ENCODE data around the gene MIER1.

MIER1 gene

DNA sequence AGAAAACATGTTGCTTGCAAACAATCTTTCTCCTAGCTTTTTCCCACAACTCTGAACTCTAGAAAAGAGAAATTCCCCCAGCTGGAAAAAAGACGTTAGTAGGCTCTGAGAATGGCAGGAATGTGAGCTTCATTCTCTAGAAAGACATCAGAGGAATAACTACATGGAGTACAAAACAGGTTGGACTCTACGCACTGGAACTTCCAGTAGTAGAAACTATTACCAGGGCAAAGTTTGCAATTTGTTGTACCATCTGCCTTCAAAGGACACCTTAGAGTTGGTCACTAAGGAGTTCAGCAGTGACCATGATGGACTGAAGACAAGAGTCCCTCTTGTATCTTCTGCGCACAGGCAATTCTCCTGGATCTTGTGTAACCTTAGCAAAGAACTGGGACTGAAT, 68.3 kb downstream of the MIER1 start:
- H3K4me1 ChIP-seq (ENCODE audit: control insufficient read depth, insufficient read depth, low read depth, low read length), result no peaks in the 10 kb centered on the region
- no peak overlapping the region for H2AK5ac ChIP-seq (ENCODE audit: low read length, severe bottlenecking)
- H2BK5ac ChIP-seq (ENCODE audit: low read depth, low read length, poor library complexity, severe bottlenecking), result no peak overlapping the region
- no peak overlapping the region for H4K91ac ChIP-seq (ENCODE audit: low read length)
- H3K27ac ChIP-seq (ENCODE audit: low read length, poor library complexity, severe bottlenecking), result no peak overlapping the region
- H2AFZ ChIP-seq (ENCODE audit: low read depth, low read length), result no peak overlapping the region
- H3K4me3 ChIP-seq (ENCODE audit: insufficient read depth in 1 of 2, low read depth in 1 of 2, low read length in 2 of 2), result no peak overlapping the region
- no peak overlapping the region for H3K14ac ChIP-seq (ENCODE audit: low read length in 2 of 2)
- H3K23ac ChIP-seq (ENCODE audit: low read length in 2 of 2), result no peak overlapping the region
- no peaks in the 10 kb centered on the region for H3K27me3 ChIP-seq (ENCODE audit: control insufficient read depth in 1 of 2, insufficient read depth in 1 of 2, low read length in 2 of 2)
- peaks cover 4% of the 10 kb centered on the region for H3K79me1 ChIP-seq (replicated peaks; ENCODE audit: low read length, poor library complexity, severe bottlenecking)
- H2BK12ac ChIP-seq (ENCODE audit: low read length in 2 of 2), result no peak overlapping the region
- DNase-seq, result no peak
- WGBS, result 94% methylated on average over 3 of the region's 3 CpGs
- H3K9me3 ChIP-seq (ENCODE audit: control insufficient read depth, low read length), result no peaks in the 10 kb centered on the region
- peaks cover 11 to 45% of the 10 kb centered on the region in 2 experiments for H3K36me3 ChIP-seq (ENCODE audit: control insufficient read depth in 1 of 2, insufficient read depth in 2 of 2, low read depth in 1 of 2, low read length in 2 of 2)
- H3K4ac ChIP-seq (ENCODE audit: low read depth in 1 of 2, low read length in 2 of 2), result no peak overlapping the region
- no peak overlapping the region for H3K4me2 ChIP-seq (ENCODE audit: low read length, poor library complexity, severe bottlenecking)
- no peak overlapping the region for H2BK15ac ChIP-seq (ENCODE audit: low read depth, poor library complexity, severe bottlenecking)
- no peak overlapping the region for H3K18ac ChIP-seq (ENCODE audit: low read depth in 1 of 2, low read length in 2 of 2)
- H2BK120ac ChIP-seq (ENCODE audit: low read depth, low read length), result no peak overlapping the region
- H4K8ac ChIP-seq (ENCODE audit: low read length), result no peak overlapping the region
- H3K9ac ChIP-seq (ENCODE audit: low read length), result no peak overlapping the region

DNA sequence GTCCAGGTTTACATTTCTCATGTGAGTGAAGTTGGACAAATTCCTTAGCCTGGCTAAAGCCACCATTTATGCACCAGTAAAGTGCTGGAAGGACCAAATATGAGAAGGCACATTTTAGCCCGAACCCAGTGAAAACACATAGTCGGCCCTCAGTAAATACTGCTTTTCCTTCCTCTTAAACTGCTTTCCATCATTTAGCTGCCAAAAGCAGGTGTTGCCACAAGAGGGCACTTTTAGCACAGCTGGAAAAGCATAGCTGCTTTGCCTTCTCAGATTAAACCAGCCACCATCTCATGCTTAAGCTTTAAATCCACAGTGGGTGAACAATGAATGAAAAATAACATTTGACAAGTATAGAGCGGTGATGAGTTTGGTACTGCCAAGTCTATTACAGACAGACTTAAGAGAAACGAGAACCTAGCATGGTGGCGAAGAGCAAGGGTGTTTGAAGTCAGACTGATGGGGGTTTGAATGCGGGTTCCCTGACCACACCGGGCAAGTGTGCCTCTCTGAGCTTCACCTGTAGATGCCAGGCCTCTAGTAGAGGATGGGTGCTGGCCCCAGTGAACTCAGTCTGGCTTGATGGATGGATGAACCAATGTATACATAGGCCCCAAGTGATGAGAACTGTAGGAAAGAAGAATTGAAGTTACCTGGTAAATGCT, 71.4 kb downstream of the MIER1 start:
- peaks cover 7 to 18% of the 10 kb centered on the region in 2 experiments for H3K36me3 ChIP-seq (ENCODE audit: control insufficient read depth in 1 of 2, insufficient read depth in 2 of 2, low read depth in 1 of 2, low read length in 2 of 2)
- no peak overlapping the region for H3K14ac ChIP-seq (ENCODE audit: low read length in 2 of 2)
- H2AFZ ChIP-seq (ENCODE audit: low read depth, low read length), result no peak overlapping the region
- H3K4me2 ChIP-seq (ENCODE audit: low read length, poor library complexity, severe bottlenecking), result no peak overlapping the region
- no peak overlapping the region for H3K27ac ChIP-seq (ENCODE audit: low read length, poor library complexity, severe bottlenecking)
- H3K9ac ChIP-seq (ENCODE audit: low read length), result no peak overlapping the region
- peak overlapping the region in 1 of 2 experiments; percentile 43 for H3K18ac ChIP-seq (ENCODE audit: low read depth in 1 of 2, low read length in 2 of 2)
- H3K4me1 ChIP-seq (ENCODE audit: control insufficient read depth, insufficient read depth, low read depth, low read length), result no peaks in the 10 kb centered on the region
- H2BK120ac ChIP-seq (ENCODE audit: low read depth, low read length), result no peak overlapping the region
- H3K23ac ChIP-seq (ENCODE audit: low read length in 2 of 2), result no peak overlapping the region
- no peak overlapping the region for H2BK15ac ChIP-seq (ENCODE audit: low read depth, poor library complexity, severe bottlenecking)
- peak overlapping the region in 1 of 2 experiments; percentile 19 for H3K4ac ChIP-seq (ENCODE audit: low read depth in 1 of 2, low read length in 2 of 2)
- H3K79me1 ChIP-seq (replicated peaks; ENCODE audit: low read length, poor library complexity, severe bottlenecking), result peaks cover 2% of the 10 kb centered on the region
- H4K8ac ChIP-seq (ENCODE audit: low read length), result no peak overlapping the region
- 89% methylated on average over 7 of the region's 7 CpGs for WGBS
- no peaks in the 10 kb centered on the region for H3K27me3 ChIP-seq (ENCODE audit: control insufficient read depth in 1 of 2, insufficient read depth in 1 of 2, low read length in 2 of 2)
- H2AK5ac ChIP-seq (ENCODE audit: low read length, severe bottlenecking), result no peak overlapping the region
- H2BK5ac ChIP-seq (ENCODE audit: low read depth, low read length, poor library complexity, severe bottlenecking), result no peak overlapping the region
- no peak overlapping the region for H2BK12ac ChIP-seq (ENCODE audit: low read length in 2 of 2)
- H3K9me3 ChIP-seq (ENCODE audit: control insufficient read depth, low read length), result no peaks in the 10 kb centered on the region
- DNase-seq, result peak; percentile 72
- no peak overlapping the region for H4K91ac ChIP-seq (ENCODE audit: low read length)
- no peak overlapping the region for H3K4me3 ChIP-seq (ENCODE audit: insufficient read depth in 1 of 2, low read depth in 1 of 2, low read length in 2 of 2)

DNA sequence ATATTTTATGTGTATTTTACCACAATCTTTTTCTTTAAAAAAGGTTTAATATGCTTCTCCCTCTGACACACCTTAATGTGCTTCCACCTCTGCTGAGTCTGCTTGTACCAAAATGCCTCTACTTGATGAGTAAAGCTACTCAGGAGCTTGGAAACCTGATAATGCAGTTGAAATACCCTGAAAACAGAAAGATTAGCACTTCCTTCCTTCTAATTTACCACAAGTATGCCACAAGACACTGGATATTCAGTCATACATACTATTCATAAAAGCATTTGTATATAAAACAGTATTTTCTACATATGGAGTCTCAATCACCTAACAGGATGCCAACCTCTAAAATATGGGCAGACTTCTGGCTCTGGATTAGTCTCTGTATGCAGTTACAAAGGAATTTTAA, 74.2 kb downstream of the MIER1 start:
- H3K9me3 ChIP-seq (ENCODE audit: control insufficient read depth, low read length), result no peaks in the 10 kb centered on the region
- peaks cover 7% of the 10 kb centered on the region for H3K79me1 ChIP-seq (replicated peaks; ENCODE audit: low read length, poor library complexity, severe bottlenecking)
- H2BK120ac ChIP-seq (ENCODE audit: low read depth, low read length), result no peak overlapping the region
- H3K18ac ChIP-seq (ENCODE audit: low read depth in 1 of 2, low read length in 2 of 2), result no peak overlapping the region
- H3K4me1 ChIP-seq (ENCODE audit: control insufficient read depth, insufficient read depth, low read depth, low read length), result peaks cover 1% of the 10 kb centered on the region
- no peak overlapping the region for H4K91ac ChIP-seq (ENCODE audit: low read length)
- no peak overlapping the region for H3K23ac ChIP-seq (ENCODE audit: low read length in 2 of 2)
- no peaks in the 10 kb centered on the region for H3K27me3 ChIP-seq (ENCODE audit: control insufficient read depth in 1 of 2, insufficient read depth in 1 of 2, low read length in 2 of 2)
- no peak overlapping the region for H3K9ac ChIP-seq (ENCODE audit: low read length)
- no peak overlapping the region for H3K4me2 ChIP-seq (ENCODE audit: low read length, poor library complexity, severe bottlenecking)
- H4K8ac ChIP-seq (ENCODE audit: low read length), result no peak overlapping the region
- H2AK5ac ChIP-seq (ENCODE audit: low read length, severe bottlenecking), result no peak overlapping the region
- peaks cover 10 to 24% of the 10 kb centered on the region in 2 experiments for H3K36me3 ChIP-seq (ENCODE audit: control insufficient read depth in 1 of 2, insufficient read depth in 2 of 2, low read depth in 1 of 2, low read length in 2 of 2)
- H2BK5ac ChIP-seq (ENCODE audit: low read depth, low read length, poor library complexity, severe bottlenecking), result no peak overlapping the region
- no peak overlapping the region for H3K27ac ChIP-seq (ENCODE audit: low read length, poor library complexity, severe bottlenecking)
- no peak overlapping the region for H3K14ac ChIP-seq (ENCODE audit: low read length in 2 of 2)
- no peak overlapping the region for H2BK15ac ChIP-seq (ENCODE audit: low read depth, poor library complexity, severe bottlenecking)
- no peak overlapping the region for H2BK12ac ChIP-seq (ENCODE audit: low read length in 2 of 2)
- DNase-seq, result no peak
- H2AFZ ChIP-seq (ENCODE audit: low read depth, low read length), result no peak overlapping the region
- H3K4me3 ChIP-seq (ENCODE audit: insufficient read depth in 1 of 2, low read depth in 1 of 2, low read length in 2 of 2), result no peak overlapping the region
- no peak overlapping the region for H3K4ac ChIP-seq (ENCODE audit: low read depth in 1 of 2, low read length in 2 of 2)

DNA sequence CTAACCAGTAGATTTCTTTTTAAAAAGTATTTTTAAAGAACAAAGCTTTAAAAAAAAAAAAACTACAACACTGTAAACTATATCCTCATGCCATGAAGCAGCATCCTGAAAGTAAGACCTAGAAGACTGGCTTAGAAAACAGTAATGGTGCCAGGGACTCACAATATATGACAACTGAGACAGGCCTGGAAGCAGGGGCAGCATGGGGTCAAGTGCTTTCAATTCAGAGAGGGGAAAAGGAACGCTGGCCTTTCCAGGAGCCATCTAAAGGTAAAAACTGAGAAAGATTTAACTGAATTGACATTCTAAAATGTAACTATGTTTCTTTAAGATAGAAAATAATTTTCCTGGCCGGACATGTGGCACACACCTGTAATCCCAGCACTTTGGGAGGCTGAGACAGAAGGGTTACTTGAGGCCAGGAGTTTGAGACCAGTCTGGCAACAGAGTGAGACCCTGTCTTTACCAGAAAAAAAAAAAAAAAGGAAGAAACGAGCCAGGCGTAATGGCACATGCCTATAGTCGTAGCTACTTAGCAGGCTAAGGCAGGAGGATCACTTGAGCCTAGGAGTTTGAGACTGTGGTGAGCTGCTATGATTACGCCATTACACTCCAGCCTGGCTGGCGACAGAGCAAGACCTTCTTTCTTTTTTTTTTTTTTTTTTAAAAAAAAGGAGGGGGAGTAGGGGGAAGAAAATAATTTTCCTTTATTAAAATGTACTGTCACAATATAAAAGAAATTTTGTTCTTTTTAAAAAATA, 75.0 kb downstream of the MIER1 start:
- no peak overlapping the region for H3K27ac ChIP-seq (ENCODE audit: low read length, poor library complexity, severe bottlenecking)
- H2BK5ac ChIP-seq (ENCODE audit: low read depth, low read length, poor library complexity, severe bottlenecking), result no peak overlapping the region
- WGBS, result 70% methylated on average over 6 of the region's 7 CpGs
- DNase-seq, result peak; percentile 41
- no peak overlapping the region for H2AFZ ChIP-seq (ENCODE audit: low read depth, low read length)
- no peaks in the 10 kb centered on the region for H3K9me3 ChIP-seq (ENCODE audit: control insufficient read depth, low read length)
- no peak overlapping the region for H2BK15ac ChIP-seq (ENCODE audit: low read depth, poor library complexity, severe bottlenecking)
- no peak overlapping the region for H3K4me3 ChIP-seq (ENCODE audit: insufficient read depth in 1 of 2, low read depth in 1 of 2, low read length in 2 of 2)
- no peaks in the 10 kb centered on the region for H3K27me3 ChIP-seq (ENCODE audit: control insufficient read depth in 1 of 2, insufficient read depth in 1 of 2, low read length in 2 of 2)
- H2AK5ac ChIP-seq (ENCODE audit: low read length, severe bottlenecking), result no peak overlapping the region
- peaks cover 10 to 27% of the 10 kb centered on the region in 2 experiments for H3K36me3 ChIP-seq (ENCODE audit: control insufficient read depth in 1 of 2, insufficient read depth in 2 of 2, low read depth in 1 of 2, low read length in 2 of 2)
- H4K8ac ChIP-seq (ENCODE audit: low read length), result no peak overlapping the region
- H2BK12ac ChIP-seq (ENCODE audit: low read length in 2 of 2), result no peak overlapping the region
- H4K91ac ChIP-seq (ENCODE audit: low read length), result no peak overlapping the region
- no peak overlapping the region for H3K4me2 ChIP-seq (ENCODE audit: low read length, poor library complexity, severe bottlenecking)
- H3K23ac ChIP-seq (ENCODE audit: low read length in 2 of 2), result no peak overlapping the region
- H3K18ac ChIP-seq (ENCODE audit: low read depth in 1 of 2, low read length in 2 of 2), result no peak overlapping the region
- no peak overlapping the region for H2BK120ac ChIP-seq (ENCODE audit: low read depth, low read length)
- H3K4ac ChIP-seq (ENCODE audit: low read depth in 1 of 2, low read length in 2 of 2), result no peak overlapping the region
- peaks cover 7% of the 10 kb centered on the region for H3K79me1 ChIP-seq (replicated peaks; ENCODE audit: low read length, poor library complexity, severe bottlenecking)
- H3K14ac ChIP-seq (ENCODE audit: low read length in 2 of 2), result no peak overlapping the region
- H3K4me1 ChIP-seq (ENCODE audit: control insufficient read depth, insufficient read depth, low read depth, low read length), result peaks cover 1% of the 10 kb centered on the region
- no peak overlapping the region for H3K9ac ChIP-seq (ENCODE audit: low read length)

Measured in mesenchymal stem cell (in vitro differentiated cells and primary cell).